Measurements from ENCODE around the gene HDAC4. TPM values are rescaled to one million over a fixed set of nuclear protein-coding genes. Genes with fewer than 3 reads are reported as not detected.

The HDAC4 gene
- total RNA-seq, 4 donors from 2014 or later, result 30.2 to 103 (median 51.7) TPM

DNA sequence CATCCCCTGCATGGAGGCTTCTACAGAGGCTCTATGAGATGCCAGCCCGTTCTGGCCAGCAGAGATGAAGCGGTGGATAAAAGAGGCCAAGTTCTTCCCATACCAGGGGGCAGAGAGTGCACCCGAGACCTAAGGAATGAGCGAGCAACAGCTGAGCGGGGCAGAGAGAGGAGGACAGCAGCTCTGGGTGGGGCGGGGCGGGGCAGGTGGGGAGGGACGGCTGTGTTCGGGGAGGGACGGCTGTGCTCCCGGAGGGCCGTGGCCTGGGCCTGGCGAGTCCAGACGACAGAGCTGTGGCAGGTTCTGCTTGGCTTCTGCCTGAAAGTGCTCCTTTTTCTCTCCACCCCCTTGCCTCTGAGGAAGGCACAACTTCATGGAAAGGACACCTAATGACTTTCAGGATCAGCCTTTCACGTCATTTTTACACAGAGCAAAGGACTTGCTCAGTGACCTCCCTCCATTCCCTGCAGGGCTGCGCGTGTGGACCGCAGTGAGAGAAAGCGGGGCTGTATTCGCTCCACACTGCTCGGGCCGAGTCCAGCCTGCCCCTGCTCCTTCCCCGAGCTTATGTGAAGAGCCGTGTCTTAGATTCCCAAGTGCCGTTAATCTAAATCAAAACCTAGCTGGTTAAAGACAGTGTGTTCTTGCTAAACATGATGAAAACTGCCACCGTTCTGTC lies 232.9 kb downstream of the HDAC4 start:
- ATAC-seq (ENCODE audit: low FRiP score), result no peak
- TF ChIP-seq, protein P1, sequence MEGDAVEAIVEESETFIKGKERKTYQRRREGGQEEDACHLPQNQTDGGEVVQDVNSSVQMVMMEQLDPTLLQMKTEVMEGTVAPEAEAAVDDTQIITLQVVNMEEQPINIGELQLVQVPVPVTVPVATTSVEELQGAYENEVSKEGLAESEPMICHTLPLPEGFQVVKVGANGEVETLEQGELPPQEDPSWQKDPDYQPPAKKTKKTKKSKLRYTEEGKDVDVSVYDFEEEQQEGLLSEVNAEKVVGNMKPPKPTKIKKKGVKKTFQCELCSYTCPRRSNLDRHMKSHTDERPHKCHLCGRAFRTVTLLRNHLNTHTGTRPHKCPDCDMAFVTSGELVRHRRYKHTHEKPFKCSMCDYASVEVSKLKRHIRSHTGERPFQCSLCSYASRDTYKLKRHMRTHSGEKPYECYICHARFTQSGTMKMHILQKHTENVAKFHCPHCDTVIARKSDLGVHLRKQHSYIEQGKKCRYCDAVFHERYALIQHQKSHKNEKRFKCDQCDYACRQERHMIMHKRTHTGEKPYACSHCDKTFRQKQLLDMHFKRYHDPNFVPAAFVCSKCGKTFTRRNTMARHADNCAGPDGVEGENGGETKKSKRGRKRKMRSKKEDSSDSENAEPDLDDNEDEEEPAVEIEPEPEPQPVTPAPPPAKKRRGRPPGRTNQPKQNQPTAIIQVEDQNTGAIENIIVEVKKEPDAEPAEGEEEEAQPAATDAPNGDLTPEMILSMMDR (IDR thresholded peaks at IDR 0.05), result no peak
- DNase-seq (ENCODE audit: low spot score), result no peak

GRCh38 chr2:239167011-239167673 lies 233.7 kb downstream of the HDAC4 start:
- TF ChIP-seq, protein P1 (IDR thresholded peaks at IDR 0.05), result no peak
- no peak for ATAC-seq (ENCODE audit: low FRiP score)
- no peak for DNase-seq (ENCODE audit: low spot score)

- TF ChIP-seq, protein P1 (IDR thresholded peaks at IDR 0.05), result no peak
- no peak for DNase-seq (ENCODE audit: low spot score)
- no peak for ATAC-seq (ENCODE audit: low FRiP score)
Measured at GRCh38 chr2:239166201-239166834, 234.5 kb downstream of the HDAC4 start.

GRCh38 chr2:239165206-239165831 lies 235.5 kb downstream of the HDAC4 start:
- DNase-seq (ENCODE audit: low spot score) (no peak), ATAC-seq (ENCODE audit: low FRiP score) (no peak)
- TF ChIP-seq, protein P1 (IDR thresholded peaks at IDR 0.05), result no peak

- DNase-seq (ENCODE audit: low spot score) (no peak), ATAC-seq (ENCODE audit: low FRiP score) (no peak)
- TF ChIP-seq, protein P1 (IDR thresholded peaks at IDR 0.05), result no peak
Measured at GRCh38 chr2:239164335-239164871, 236.4 kb downstream of the HDAC4 start.

DNA sequence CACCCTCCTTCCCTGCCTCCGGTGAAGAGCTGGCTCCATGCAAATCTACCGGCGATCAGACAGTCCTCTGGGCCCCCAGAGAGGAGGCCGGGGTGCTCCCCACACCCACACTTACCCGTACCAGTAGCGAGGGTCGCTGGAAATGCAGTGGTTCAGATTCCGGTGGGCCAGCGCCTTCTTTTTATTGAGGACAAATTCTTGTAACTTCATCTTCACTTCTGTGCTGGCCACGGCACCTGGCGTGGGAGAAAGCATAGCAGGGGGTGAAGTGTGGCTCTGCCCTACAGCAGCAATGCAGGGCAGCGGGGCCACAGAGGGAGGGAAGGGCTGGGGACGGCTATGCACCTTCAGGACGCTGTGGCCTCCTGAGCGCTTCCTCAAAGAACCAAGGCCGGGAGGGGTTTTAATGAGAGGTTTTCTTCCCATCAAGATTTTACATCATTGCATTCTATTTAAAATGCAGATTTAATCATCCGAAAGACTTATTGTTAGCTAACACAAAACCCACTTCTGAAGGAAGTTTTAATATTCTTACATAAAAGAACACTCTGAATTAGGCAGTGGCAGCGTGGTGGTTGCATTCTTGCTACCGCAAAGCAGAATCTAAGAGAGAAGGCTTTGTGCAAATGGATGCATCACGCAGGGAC lies 237.0 kb downstream of the HDAC4 start:
- DNase-seq (ENCODE audit: low spot score) (no peak), ATAC-seq (ENCODE audit: low FRiP score) (no peak)
- TF ChIP-seq, protein P1 (IDR thresholded peaks at IDR 0.05), result no peak
